Natural killer cell (primary cell): ENCODE measurements around the gene LRR1. TPM values are rescaled to one million over a fixed set of nuclear protein-coding genes. Genes with fewer than 3 reads are reported as not detected.

ENCODE experiments used
- ATAC-seq, 3 donors: fragments of 150-1000 bp in 2 of 3; fragments of 200-7000 bp in 1 of 3; cut with Tn5 transposase; 1 replicate in 1 of 3; 2 replicates in 2 of 3; pipeline ENCODE4 v1.10.0; 2021; ENCODE audit warnings: mild to moderate bottlenecking in 2 of 3, moderate library complexity in 2 of 3
- DNase-seq, 2 donors: peaks; one replicate each; pipeline versions ENCODE4 v3.0.0 to v3.0.0-alpha.2; 2013 to 2021; ENCODE audit warnings: mixed read lengths in 1 of 2
- H3K27ac ChIP-seq: one replicate; pipeline ENCODE4 v1.5.1; 2013; ENCODE audit warnings: mild to moderate bottlenecking, low read length
- H3K27me3 ChIP-seq: one replicate; pipeline ENCODE4 v1.6.1; 2013; ENCODE audit warnings: low read length; ENCODE audit not compliant: control insufficient read depth, insufficient read depth
- H3K36me3 ChIP-seq: one replicate; pipeline ENCODE4 v1.6.1; 2013; ENCODE audit warnings: low read length; ENCODE audit not compliant: control insufficient read depth, insufficient read depth
- H3K4me1 ChIP-seq: one replicate; pipeline ENCODE4 v1.6.1; 2013; ENCODE audit warnings: low read length; ENCODE audit not compliant: control insufficient read depth, insufficient read depth
- H3K4me3 ChIP-seq: one replicate; pipeline ENCODE4 v1.5.1; 2013; ENCODE audit warnings: low read length
- H3K9me3 ChIP-seq: one replicate; pipeline ENCODE4 v1.6.1; 2013; ENCODE audit warnings: low read length; ENCODE audit not compliant: control insufficient read depth, insufficient read depth
- H3K27ac Mint-ChIP-seq, 2 donors: one replicate each; pipeline ENCODE4 v1.8.0; 2022; ENCODE audit warnings: mild to moderate bottlenecking in 2 of 2, mixed read lengths in 2 of 2, moderate library complexity in 1 of 2
- H3K27me3 Mint-ChIP-seq, 2 donors: one replicate each; pipeline ENCODE4 v1.8.0; 2022; ENCODE audit warnings: low read depth in 2 of 2, mixed read lengths in 2 of 2
- H3K36me3 Mint-ChIP-seq: one replicate; pipeline ENCODE4 v1.8.0; 2022; ENCODE audit warnings: mixed read lengths
- H3K4me1 Mint-ChIP-seq, 2 donors: one replicate each; pipeline ENCODE4 v1.8.0; 2022; ENCODE audit warnings: mixed read lengths in 2 of 2
- H3K4me3 Mint-ChIP-seq: one replicate; pipeline ENCODE4 v1.8.0; 2022; ENCODE audit warnings: mild to moderate bottlenecking, moderate library complexity, mixed read lengths
- H3K9me3 Mint-ChIP-seq, 2 donors: one replicate each; pipeline ENCODE4 v1.8.0; 2022; ENCODE audit warnings: mixed read lengths in 2 of 2
- WGBS: methylation state at CpG from one replicate; pipeline ENCODE4 v1.1.7; 2013; ENCODE audit warnings: missing lambda C conversion rate; ENCODE audit not compliant: insufficient coverage; 5-methylcytosine and 5-hydroxymethylcytosine counted together
- intact Hi-C: fragments of 100-400 bp; cut with micrococcal nuclease; formaldehyde crosslinking; loops from one replicate; pipeline ENCODE4 v1.14.2; 2022
- total RNA-seq, 4 donors: library from RNA; stranded (reverse); fragments of 120-200 nt in 1 of 4; gene quantifications; one replicate each; pipeline versions ENCODE4 v1.2.3 to v1.2.4, GENCODE V29; 2013 to 2022
- TF ChIP-seq, protein P1 (sequence below): fragments of 200-600 bp; IDR thresholded peaks from one replicate; pipeline ENCODE4 v1.8.0; 2022; ENCODE audit warnings: antibody characterized with exemption

LRR1 gene
- total RNA-seq, 3 donors from 2014 or later (not counting 1 experiment from before 2014, with no cell fraction given): 8.1 to 11.7 (median 8.7) TPM

DNA sequence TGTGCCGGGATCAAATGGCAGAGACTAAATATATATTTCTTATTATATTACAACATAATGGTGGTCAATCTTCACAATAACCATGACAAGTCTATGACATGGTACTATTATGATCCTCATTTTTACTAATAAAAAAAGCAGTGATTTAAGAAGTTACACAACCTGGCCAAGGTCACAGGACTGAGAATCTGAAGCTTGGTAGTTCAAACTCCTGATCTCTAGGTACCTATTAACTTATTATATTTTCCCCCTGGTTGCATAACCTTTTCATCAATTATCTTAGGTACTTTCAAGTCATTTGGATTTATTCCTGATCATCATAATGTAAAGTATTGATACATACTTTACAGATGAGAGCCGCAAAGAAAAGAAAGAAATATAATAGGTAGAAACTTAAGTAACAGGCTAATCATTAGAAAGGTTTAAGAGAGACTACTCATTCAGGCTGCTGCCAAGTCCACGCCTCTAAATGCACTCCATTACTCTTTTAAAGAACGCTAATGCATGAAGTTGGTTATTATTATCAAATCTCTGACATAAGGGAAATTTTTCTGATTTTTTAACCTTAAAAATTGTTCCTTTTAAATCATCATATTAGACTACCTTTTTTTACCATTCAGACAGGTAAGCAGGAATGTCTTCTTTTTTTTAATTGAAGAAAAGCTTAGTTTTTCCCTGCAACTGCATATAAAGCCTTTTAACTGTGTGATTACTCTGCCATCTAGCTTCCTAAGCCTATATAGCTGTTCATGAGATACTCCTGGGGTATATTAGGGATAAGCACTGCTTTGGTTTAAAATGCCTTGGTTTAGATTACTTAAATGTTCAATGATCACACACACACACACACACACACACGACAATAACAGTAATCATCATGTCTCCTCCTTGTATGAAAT, 48.2 kb upstream of the LRR1 start:
- no peak for ATAC-seq
- no peaks in the 10 kb centered on the region for H3K36me3 ChIP-seq
- H3K4me3 ChIP-seq: no peak overlapping the region
- TF ChIP-seq, protein P1, sequence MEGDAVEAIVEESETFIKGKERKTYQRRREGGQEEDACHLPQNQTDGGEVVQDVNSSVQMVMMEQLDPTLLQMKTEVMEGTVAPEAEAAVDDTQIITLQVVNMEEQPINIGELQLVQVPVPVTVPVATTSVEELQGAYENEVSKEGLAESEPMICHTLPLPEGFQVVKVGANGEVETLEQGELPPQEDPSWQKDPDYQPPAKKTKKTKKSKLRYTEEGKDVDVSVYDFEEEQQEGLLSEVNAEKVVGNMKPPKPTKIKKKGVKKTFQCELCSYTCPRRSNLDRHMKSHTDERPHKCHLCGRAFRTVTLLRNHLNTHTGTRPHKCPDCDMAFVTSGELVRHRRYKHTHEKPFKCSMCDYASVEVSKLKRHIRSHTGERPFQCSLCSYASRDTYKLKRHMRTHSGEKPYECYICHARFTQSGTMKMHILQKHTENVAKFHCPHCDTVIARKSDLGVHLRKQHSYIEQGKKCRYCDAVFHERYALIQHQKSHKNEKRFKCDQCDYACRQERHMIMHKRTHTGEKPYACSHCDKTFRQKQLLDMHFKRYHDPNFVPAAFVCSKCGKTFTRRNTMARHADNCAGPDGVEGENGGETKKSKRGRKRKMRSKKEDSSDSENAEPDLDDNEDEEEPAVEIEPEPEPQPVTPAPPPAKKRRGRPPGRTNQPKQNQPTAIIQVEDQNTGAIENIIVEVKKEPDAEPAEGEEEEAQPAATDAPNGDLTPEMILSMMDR: no peak
- no CpG with 5 or more reads among the region's 5 CpGs for WGBS
- H3K27me3 ChIP-seq: no peaks in the 10 kb centered on the region
- Mint-ChIP-seq H3K4me1 (no peaks in the 10 kb centered on the region), H3K36me3 (no peaks in the 10 kb centered on the region), H3K27me3 (peaks cover 0 to 4% of the 10 kb centered on the region in 2 donors), H3K4me3 (no peak overlapping the region), H3K9me3 (no peaks in the 10 kb centered on the region), H3K27ac (no peak overlapping the region)
- no peak overlapping the region for H3K27ac ChIP-seq
- intact Hi-C loops: no loop called here
- no peaks in the 10 kb centered on the region for H3K4me1 ChIP-seq
- H3K9me3 ChIP-seq: no peaks in the 10 kb centered on the region
- no peak for DNase-seq

DNA sequence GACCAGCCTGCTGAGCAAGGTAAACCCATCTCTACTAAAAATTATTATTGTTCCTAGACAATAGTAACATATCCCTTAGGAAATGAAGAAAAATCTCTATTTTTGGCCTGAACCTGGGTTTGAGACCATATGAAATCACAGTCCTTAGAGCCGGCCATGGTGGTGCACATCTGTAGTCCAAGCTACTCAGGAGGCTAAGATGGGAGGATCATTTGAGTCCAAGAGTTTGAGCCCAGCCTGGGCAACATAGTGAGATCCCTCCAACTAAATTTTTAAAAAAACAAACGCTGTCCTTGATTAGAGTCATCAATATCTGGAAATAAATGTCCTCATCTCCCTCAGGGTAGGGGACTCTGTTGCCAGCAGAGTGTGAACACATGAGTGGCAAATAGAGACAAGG, 47.2 kb upstream of the LRR1 start:
- ATAC-seq: no peak
- no peaks in the 10 kb centered on the region for H3K4me1 ChIP-seq
- Mint-ChIP-seq H3K9me3 (no peaks in the 10 kb centered on the region), H3K36me3 (no peaks in the 10 kb centered on the region), H3K27ac (no peak overlapping the region), H3K4me1 (no peaks in the 10 kb centered on the region), H3K27me3 (peaks cover 0 to 4% of the 10 kb centered on the region in 2 donors), H3K4me3 (no peak overlapping the region)
- H3K4me3 ChIP-seq: no peak overlapping the region
- intact Hi-C loops: no loop called here
- DNase-seq: no peak
- H3K27ac ChIP-seq: no peak overlapping the region
- TF ChIP-seq, protein P1: no peak
- no peaks in the 10 kb centered on the region for H3K9me3 ChIP-seq
- WGBS: 90% methylated on average over 2 of the region's 2 CpGs
- H3K36me3 ChIP-seq: no peaks in the 10 kb centered on the region
- H3K27me3 ChIP-seq: no peaks in the 10 kb centered on the region

DNA sequence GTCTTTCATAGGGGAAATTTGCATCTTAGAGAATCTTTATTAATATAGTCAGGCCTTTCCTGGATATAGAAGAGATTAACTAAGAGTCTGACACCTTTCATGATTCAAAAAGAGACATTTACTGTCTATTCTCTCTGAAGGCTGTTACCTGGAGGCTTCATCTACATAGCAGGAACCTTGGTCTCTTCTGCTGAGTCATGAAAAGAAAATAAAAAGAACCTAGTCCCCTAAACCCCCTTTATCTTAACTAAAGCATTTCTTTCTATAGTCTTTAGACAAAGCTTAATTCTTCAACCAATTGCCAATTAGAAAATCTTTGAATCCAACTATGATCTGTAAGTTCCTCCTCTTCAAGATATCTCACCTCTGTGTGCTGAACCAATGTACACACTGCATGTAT, 45.6 kb upstream of the LRR1 start:
- Mint-ChIP-seq H3K27me3 (peaks cover 0 to 4% of the 10 kb centered on the region in 2 donors), H3K4me3 (no peak overlapping the region)
- H3K27me3 ChIP-seq: no peaks in the 10 kb centered on the region

More for the DNA sequence above, 45.6 kb upstream of the LRR1 start:
- no peaks in the 10 kb centered on the region for H3K4me1 ChIP-seq
- H3K36me3 Mint-ChIP-seq: no peaks in the 10 kb centered on the region
- H3K27ac Mint-ChIP-seq: no peak overlapping the region
- H3K4me3 ChIP-seq: no peak overlapping the region
- intact Hi-C loops: no loop called here
- DNase-seq: no peak
- ATAC-seq: no peak
- TF ChIP-seq, protein P1: no peak
- no peaks in the 10 kb centered on the region for H3K9me3 ChIP-seq
- H3K36me3 ChIP-seq: no peaks in the 10 kb centered on the region
- no peaks in the 10 kb centered on the region for H3K9me3 Mint-ChIP-seq
- no peak overlapping the region for H3K27ac ChIP-seq
- no peaks in the 10 kb centered on the region for H3K4me1 Mint-ChIP-seq
